Neural cell (in vitro differentiated cells): ENCODE measurements around the gene DYNC2H1. TPM values are rescaled to one million over a fixed set of nuclear protein-coding genes. Genes with fewer than 3 reads are reported as not detected.

Experiments used
- H2AFZ ChIP-seq: fragments of 200-600, 300-800 bp; sonication (generic), shearing (Covaris generic); 2 replicates; pipeline ENCODE4 v1.6.0; 2014; ENCODE audit warnings: low read depth, mild to moderate bottlenecking, antibody characterized with exemption, low read length, moderate library complexity
- H3F3A ChIP-seq: fragments of 200-600 bp; shearing (Covaris generic); 2 replicates; pipeline ENCODE4 v1.6.1; 2016; ENCODE audit warnings: mild to moderate bottlenecking, moderate library complexity, mixed read lengths, antibody characterized with exemption, low read length; ENCODE audit not compliant: insufficient read depth, poor library complexity, severe bottlenecking
- H3K27ac ChIP-seq: fragments of 200-600, 300-800 bp; sonication (generic), shearing (Covaris generic); 2 replicates; pipeline ENCODE4 v1.5.1; 2014; ENCODE audit warnings: mild to moderate bottlenecking, low read length, moderate library complexity
- H3K27me3 ChIP-seq: fragments of 300-800, 200-600 bp; sonication (generic), shearing (Covaris generic); 2 replicates; pipeline ENCODE4 v1.6.0; 2014; ENCODE audit warnings: mild to moderate bottlenecking, low read depth, low read length, moderate library complexity; ENCODE audit not compliant: insufficient read depth
- H3K36me3 ChIP-seq: fragments of 300-800, 200-600 bp; sonication (generic), shearing (Covaris generic); 2 replicates; pipeline ENCODE4 v1.5.1; 2014; ENCODE audit warnings: mild to moderate bottlenecking, antibody characterized with exemption, low read length, moderate library complexity; ENCODE audit not compliant: insufficient read depth
- H3K4me2 ChIP-seq: fragments of 300-800, 200-600 bp; sonication (generic), shearing (Covaris generic); 2 replicates; pipeline ENCODE4 v1.6.0; 2014; ENCODE audit warnings: mild to moderate bottlenecking, low read length
- H3K4me3 ChIP-seq: fragments of 300-800, 200-600 bp; sonication (generic), shearing (Covaris generic); 2 replicates; pipeline ENCODE4 v1.5.1; 2014; ENCODE audit warnings: mild to moderate bottlenecking, low read length, moderate library complexity
- H3K79me2 ChIP-seq: fragments of 200-600 bp; shearing (Covaris generic); replicated peaks from 2 replicates; pipeline ENCODE4 v1.6.0; 2014; ENCODE audit warnings: mild to moderate bottlenecking, low read length, moderate library complexity; ENCODE audit not compliant: insufficient read depth
- H3K9ac ChIP-seq: fragments of 300-800, 200-600 bp; sonication (generic), shearing (Covaris generic); 2 replicates; pipeline ENCODE4 v1.6.1; 2016; ENCODE audit warnings: mild to moderate bottlenecking, low read length, mixed read lengths
- H3K9me2 ChIP-seq: fragments of 200-600 bp; shearing (Covaris generic); 2 replicates; pipeline ENCODE4 v1.6.1; 2016; ENCODE audit warnings: mild to moderate bottlenecking, low read length, mixed read lengths; ENCODE audit not compliant: insufficient read depth
- H3K9me3 ChIP-seq: fragments of 200-600, 300-800 bp; sonication (generic), shearing (Covaris generic); 2 replicates; pipeline ENCODE4 v1.6.1; 2016; ENCODE audit warnings: mild to moderate bottlenecking, mixed run types, low read length, moderate library complexity, mixed read lengths
- H4K20me1 ChIP-seq: fragments of 200-600 bp; shearing (Covaris generic); 2 replicates; pipeline ENCODE4 v1.6.1; 2016; ENCODE audit warnings: mild to moderate bottlenecking, mixed run types; ENCODE audit not compliant: insufficient read depth
- EP300 ChIP-seq: fragments of 450-650 bp; conservative IDR thresholded peaks from 2 replicates; pipeline ENCODE4 v1.6.1; 2014; ENCODE audit warnings: antibody characterized with exemption, mild to moderate bottlenecking, moderate library complexity; ENCODE audit not compliant: poor library complexity, severe bottlenecking
- EZH2 ChIP-seq: fragments of 200-600, 300-800 bp; shearing (Covaris generic), sonication (generic); IDR thresholded peaks from 2 replicates; pipeline ENCODE4 v1.6.1; 2014; ENCODE audit warnings: antibody characterized with exemption, low read length, borderline replicate concordance, mild to moderate bottlenecking; ENCODE audit not compliant: insufficient read depth, poor library complexity, severe bottlenecking
- MXI1 ChIP-seq: fragments of 450-650 bp; conservative IDR thresholded peaks from 2 replicates; pipeline ENCODE4 v1.6.1; 2014; ENCODE audit warnings: antibody characterized with exemption, mild to moderate bottlenecking; ENCODE audit not compliant: poor library complexity, severe bottlenecking
- POLR2AphosphoS5 ChIP-seq: IDR thresholded peaks from 2 replicates; pipeline ENCODE4 v1.6.1; 2012
- RAD21 ChIP-seq: fragments of 450-650 bp; conservative IDR thresholded peaks from 2 replicates; pipeline ENCODE4 v1.6.1; 2014; ENCODE audit warnings: antibody characterized with exemption, mild to moderate bottlenecking, moderate library complexity
- SMC3 ChIP-seq: fragments of 450-650 bp; conservative IDR thresholded peaks from 2 replicates; pipeline ENCODE4 v1.6.1; 2014; ENCODE audit warnings: antibody characterized with exemption, mild to moderate bottlenecking, moderate library complexity; ENCODE audit not compliant: poor library complexity
- TAF1 ChIP-seq: IDR thresholded peaks from 2 replicates; pipeline ENCODE4 v1.6.1; 2012; ENCODE audit warnings: low read depth
- polyA plus RNA-seq: library from polyadenylated mRNA; depleted of rRNA; stranded (reverse); fragments of >200 nt; gene quantifications from 2 replicates; pipeline ENCODE4 v1.2.3, GENCODE V29; 2014
- TF ChIP-seq, protein P1 (sequence below): IDR thresholded peaks from 2 replicates; pipeline ENCODE4 v1.6.1; 2012; ENCODE audit warnings: borderline replicate concordance
- TF ChIP-seq, protein P2 (sequence below): fragments of 450-650 bp; IDR thresholded peaks from 2 replicates; pipeline ENCODE4 v1.5.1; 2014; ENCODE audit warnings: antibody characterized with exemption, mild to moderate bottlenecking, moderate library complexity; ENCODE audit not compliant: poor library complexity, severe bottlenecking

The DYNC2H1 gene
- polyA plus RNA-seq, 1 donor from 2014 or later: 14.1 TPM

DNA sequence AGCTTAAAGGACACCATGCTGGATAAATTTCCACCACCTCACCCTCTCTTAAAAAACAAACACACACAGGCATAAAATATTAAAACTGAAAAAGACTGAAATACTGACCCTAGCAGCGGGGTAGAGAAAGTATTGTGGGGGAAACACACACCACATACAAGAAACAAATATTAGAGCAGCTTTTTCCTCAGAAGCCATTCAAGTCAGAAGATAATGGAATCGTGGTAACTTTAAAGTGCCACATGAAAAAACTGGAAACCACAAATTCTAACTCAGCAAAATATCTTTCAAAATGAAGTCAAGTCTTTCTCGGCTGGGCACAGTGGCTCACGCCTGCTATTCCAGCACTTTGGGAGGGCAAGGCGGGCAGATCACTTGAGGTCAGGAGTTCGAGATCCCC, 223.2 kb downstream of the DYNC2H1 start:
- no peak overlapping the region for H3K9ac ChIP-seq
- no peaks in the 10 kb centered on the region for H3K9me2 ChIP-seq
- H3K9me3 ChIP-seq: no peaks in the 10 kb centered on the region
- no peak overlapping the region for H3K4me3 ChIP-seq
- no peaks in the 10 kb centered on the region for H3K79me2 ChIP-seq
- no peak overlapping the region for H2AFZ ChIP-seq
- no peak overlapping the region for H3K27ac ChIP-seq
- TF ChIP-seq EZH2 (no peak), POLR2AphosphoS5 (no peak), RAD21 (no peak), SMC3 (no peak), EP300 (no peak), TAF1 (no peak), MXI1 (no peak)
- TF ChIP-seq, protein P1, sequence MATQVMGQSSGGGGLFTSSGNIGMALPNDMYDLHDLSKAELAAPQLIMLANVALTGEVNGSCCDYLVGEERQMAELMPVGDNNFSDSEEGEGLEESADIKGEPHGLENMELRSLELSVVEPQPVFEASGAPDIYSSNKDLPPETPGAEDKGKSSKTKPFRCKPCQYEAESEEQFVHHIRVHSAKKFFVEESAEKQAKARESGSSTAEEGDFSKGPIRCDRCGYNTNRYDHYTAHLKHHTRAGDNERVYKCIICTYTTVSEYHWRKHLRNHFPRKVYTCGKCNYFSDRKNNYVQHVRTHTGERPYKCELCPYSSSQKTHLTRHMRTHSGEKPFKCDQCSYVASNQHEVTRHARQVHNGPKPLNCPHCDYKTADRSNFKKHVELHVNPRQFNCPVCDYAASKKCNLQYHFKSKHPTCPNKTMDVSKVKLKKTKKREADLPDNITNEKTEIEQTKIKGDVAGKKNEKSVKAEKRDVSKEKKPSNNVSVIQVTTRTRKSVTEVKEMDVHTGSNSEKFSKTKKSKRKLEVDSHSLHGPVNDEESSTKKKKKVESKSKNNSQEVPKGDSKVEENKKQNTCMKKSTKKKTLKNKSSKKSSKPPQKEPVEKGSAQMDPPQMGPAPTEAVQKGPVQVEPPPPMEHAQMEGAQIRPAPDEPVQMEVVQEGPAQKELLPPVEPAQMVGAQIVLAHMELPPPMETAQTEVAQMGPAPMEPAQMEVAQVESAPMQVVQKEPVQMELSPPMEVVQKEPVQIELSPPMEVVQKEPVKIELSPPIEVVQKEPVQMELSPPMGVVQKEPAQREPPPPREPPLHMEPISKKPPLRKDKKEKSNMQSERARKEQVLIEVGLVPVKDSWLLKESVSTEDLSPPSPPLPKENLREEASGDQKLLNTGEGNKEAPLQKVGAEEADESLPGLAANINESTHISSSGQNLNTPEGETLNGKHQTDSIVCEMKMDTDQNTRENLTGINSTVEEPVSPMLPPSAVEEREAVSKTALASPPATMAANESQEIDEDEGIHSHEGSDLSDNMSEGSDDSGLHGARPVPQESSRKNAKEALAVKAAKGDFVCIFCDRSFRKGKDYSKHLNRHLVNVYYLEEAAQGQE: no peak
- TF ChIP-seq, protein P2, sequence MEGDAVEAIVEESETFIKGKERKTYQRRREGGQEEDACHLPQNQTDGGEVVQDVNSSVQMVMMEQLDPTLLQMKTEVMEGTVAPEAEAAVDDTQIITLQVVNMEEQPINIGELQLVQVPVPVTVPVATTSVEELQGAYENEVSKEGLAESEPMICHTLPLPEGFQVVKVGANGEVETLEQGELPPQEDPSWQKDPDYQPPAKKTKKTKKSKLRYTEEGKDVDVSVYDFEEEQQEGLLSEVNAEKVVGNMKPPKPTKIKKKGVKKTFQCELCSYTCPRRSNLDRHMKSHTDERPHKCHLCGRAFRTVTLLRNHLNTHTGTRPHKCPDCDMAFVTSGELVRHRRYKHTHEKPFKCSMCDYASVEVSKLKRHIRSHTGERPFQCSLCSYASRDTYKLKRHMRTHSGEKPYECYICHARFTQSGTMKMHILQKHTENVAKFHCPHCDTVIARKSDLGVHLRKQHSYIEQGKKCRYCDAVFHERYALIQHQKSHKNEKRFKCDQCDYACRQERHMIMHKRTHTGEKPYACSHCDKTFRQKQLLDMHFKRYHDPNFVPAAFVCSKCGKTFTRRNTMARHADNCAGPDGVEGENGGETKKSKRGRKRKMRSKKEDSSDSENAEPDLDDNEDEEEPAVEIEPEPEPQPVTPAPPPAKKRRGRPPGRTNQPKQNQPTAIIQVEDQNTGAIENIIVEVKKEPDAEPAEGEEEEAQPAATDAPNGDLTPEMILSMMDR: no peak
- H3K36me3 ChIP-seq: no peaks in the 10 kb centered on the region
- H3K4me2 ChIP-seq: no peak overlapping the region
- H4K20me1 ChIP-seq: no peaks in the 10 kb centered on the region
- no peaks in the 10 kb centered on the region for H3K27me3 ChIP-seq
- no peaks in the 10 kb centered on the region for H3F3A ChIP-seq

DNA sequence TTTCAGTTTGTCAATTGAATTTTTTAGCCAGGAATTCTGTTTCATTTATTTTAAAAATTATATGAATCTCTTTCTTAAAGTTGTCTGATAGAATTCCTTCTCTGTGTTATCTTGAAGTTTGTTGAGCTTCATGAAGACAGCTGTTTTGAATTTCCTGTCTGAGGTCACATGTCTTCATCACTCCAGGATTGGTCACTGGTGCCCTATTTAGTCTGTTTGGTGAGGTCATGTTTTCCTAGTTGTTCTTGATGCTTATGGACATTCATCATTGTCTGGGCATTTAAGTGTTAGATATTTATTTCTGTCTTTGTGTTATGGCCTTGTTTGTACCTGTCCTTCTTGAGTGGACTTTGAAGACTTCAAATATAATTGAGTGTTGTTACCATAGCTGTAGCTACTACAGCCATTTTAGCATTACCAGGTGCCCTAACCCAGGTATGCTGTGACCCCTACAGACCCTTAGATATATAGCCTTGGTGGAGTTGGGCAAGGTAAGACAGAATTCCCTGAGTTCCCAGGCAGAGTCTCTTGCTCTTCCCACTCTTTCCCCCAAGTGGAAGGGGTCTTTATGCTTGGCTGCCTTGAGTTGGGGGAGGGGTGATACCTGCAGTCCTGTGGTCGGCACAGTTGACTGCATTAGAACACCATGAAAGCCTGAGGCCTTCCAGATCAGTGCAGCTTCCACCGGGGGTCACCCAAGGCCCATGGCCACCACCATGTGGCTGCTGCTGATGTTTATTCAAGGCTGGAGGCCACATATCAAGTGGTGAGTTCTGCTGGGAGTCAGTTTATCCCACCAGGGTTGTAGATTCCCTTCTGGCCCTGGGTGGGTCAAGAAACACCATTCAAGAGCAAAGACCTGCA, 229.6 kb downstream of the DYNC2H1 start:
- H4K20me1 ChIP-seq: no peaks in the 10 kb centered on the region
- H3K4me3 ChIP-seq: no peak overlapping the region
- H3K9ac ChIP-seq: no peak overlapping the region
- H2AFZ ChIP-seq: no peak overlapping the region
- no peak overlapping the region for H3K4me2 ChIP-seq
- H3K9me2 ChIP-seq: no peaks in the 10 kb centered on the region
- H3K27ac ChIP-seq: no peak overlapping the region
- H3K9me3 ChIP-seq: no peaks in the 10 kb centered on the region
- no peak for TF ChIP-seq POLR2AphosphoS5
- H3F3A ChIP-seq: no peaks in the 10 kb centered on the region
- H3K27me3 ChIP-seq: no peaks in the 10 kb centered on the region
- H3K79me2 ChIP-seq: no peaks in the 10 kb centered on the region
- no peaks in the 10 kb centered on the region for H3K36me3 ChIP-seq
